Panc1 (cell line): ENCODE results near the gene FARP1. TPM values are rescaled to one million over a fixed set of nuclear protein-coding genes. Genes with fewer than 3 reads are reported as not detected.

Source experiments
- ATAC-seq: fragments of 200-7000 bp; cut with Tn5 transposase; 2 replicates; pipeline ENCODE4 v1.9.1; 2020; ENCODE audit warnings: mild to moderate bottlenecking, moderate library complexity
- BruUV-seq: library from RNA; stranded (reverse); fragments of 400-500 nt; replicated peaks from 2 replicates; lab custom pipeline; 2021; lab: Mats Ljungman, UMichigan
- CTCF ChIA-PET: fragments of 300-600 bp; sonication (Branson Sonifier 250); formaldehyde crosslinking; loops from one replicate; lab custom pipeline; 2022; ENCODE audit warnings: antibody characterized with exemption; lab: Charles Lee
- POLR2A ChIA-PET: fragments of 300-600 bp; sonication (Branson Sonifier 250); formaldehyde crosslinking; loops from one replicate; lab custom pipeline; 2022; ENCODE audit warnings: antibody characterized with exemption; lab: Charles Lee
- DNase-seq: peaks from one replicate; pipeline ENCODE4 v3.0.0-alpha.2; 2010; ENCODE audit warnings: low read depth, low spot score
- H3K27ac ChIP-seq: 2 replicates; pipeline ENCODE4 v1.5.1; 2011; ENCODE audit warnings: mild to moderate bottlenecking, low read length, inconsistent platforms
- H3K27me3 ChIP-seq: fragments of 200-500 bp; sonication (Bioruptor generic); 2 replicates; pipeline ENCODE4 v1.6.0; 2014; ENCODE audit warnings: low read length, inconsistent platforms; ENCODE audit not compliant: control insufficient read depth, insufficient read depth
- H3K36me3 ChIP-seq: fragments of 200-500 bp; sonication (Bioruptor generic); 2 replicates; pipeline ENCODE4 v1.5.1; 2014; ENCODE audit warnings: inconsistent platforms, mild to moderate bottlenecking, low read length, moderate library complexity; ENCODE audit not compliant: control insufficient read depth, insufficient read depth
- H3K4me1 ChIP-seq: 2 replicates; pipeline ENCODE4 v1.5.1; 2011; ENCODE audit warnings: inconsistent platforms, mild to moderate bottlenecking, low read length, moderate library complexity; ENCODE audit not compliant: control insufficient read depth, insufficient read depth
- H3K4me3 ChIP-seq, 2 experiments: 2 replicates each; pipeline ENCODE4 v1.5.1; 2011 to 2012; ENCODE audit warnings: low read depth in 2 of 2, low read length in 2 of 2, mild to moderate bottlenecking in 2 of 2, inconsistent platforms in 1 of 2, moderate library complexity in 1 of 2
- H3K9me3 ChIP-seq: fragments of 200-500 bp; sonication (Bioruptor generic); 2 replicates; pipeline ENCODE4 v1.5.1; 2014; ENCODE audit warnings: low read depth, mild to moderate bottlenecking, inconsistent platforms, low read length, moderate library complexity; ENCODE audit not compliant: control insufficient read depth, insufficient read depth
- CTCF ChIP-seq: fragments of 450-650 bp; IDR thresholded peaks from 2 replicates; pipeline ENCODE4 v1.5.1; 2017; ENCODE audit warnings: mild to moderate bottlenecking
- POLR2AphosphoS5 ChIP-seq: IDR thresholded peaks from 2 replicates; pipeline ENCODE4 v1.6.1; 2012; ENCODE audit warnings: mild to moderate bottlenecking, low read depth, low read length, moderate library complexity
- REST ChIP-seq, 2 experiments: IDR thresholded peaks; 2 replicates each; pipeline ENCODE4 v1.6.1; 2011 to 2012; ENCODE audit warnings: low read depth in 2 of 2, control low read depth in 1 of 2, low read length in 1 of 2, mild to moderate bottlenecking in 1 of 2, moderate library complexity in 1 of 2; ENCODE audit not compliant: insufficient read depth in 1 of 2
- SIN3A ChIP-seq: IDR thresholded peaks from 2 replicates; pipeline ENCODE4 v1.6.1; 2012; ENCODE audit warnings: low read depth, mild to moderate bottlenecking, low read length, moderate library complexity, borderline replicate concordance; ENCODE audit not compliant: insufficient read depth
- TCF7L2 ChIP-seq: IDR thresholded peaks from 2 replicates; pipeline ENCODE4 v1.6.1; 2011; ENCODE audit warnings: mild to moderate bottlenecking, low read depth, low read length, inconsistent platforms
- in situ Hi-C: cut with HindIII; loops from 2 replicates; pipeline ENCODE4 v1.10.0; 2016; ENCODE audit warnings: low sequenced_read_pairs, low pct_unique_long_range_greater_than_20kb
- intact Hi-C: fragments of 100-400 bp; cut with micrococcal nuclease; formaldehyde crosslinking; loops from one replicate; pipeline ENCODE4 v1.10.0; 2022; ENCODE audit not compliant: unreplicated experiment
- total RNA-seq: library from RNA; stranded (reverse); gene quantifications from one replicate; pipeline ENCODE4 v1.2.1, GENCODE V29; 2021; ENCODE audit not compliant: unreplicated experiment

The FARP1 gene
- total RNA-seq, 1 experiment from 2014 or later = 61.9 TPM

- POLR2A ChIA-PET = no interaction called here
- no TSS peak for BruUV-seq
- Histone ChIP-seq H3K9me3 (no peaks in the 10 kb centered on the region), H3K27ac (no peak overlapping the region), H3K27me3 (no peaks in the 10 kb centered on the region), H3K4me3 (no peak overlapping the region), H3K36me3 (no peaks in the 10 kb centered on the region), H3K4me1 (no peaks in the 10 kb centered on the region)
- DNase-seq (no peak), ATAC-seq (no peak)
- intact Hi-C loops = no loop called here
- TF ChIP-seq REST (IDR thresholded peaks at IDR 0.05; ENCODE audit: insufficient read depth in 1 of 2, low read depth in 2 of 2, low read length in 1 of 2) (no peak), POLR2AphosphoS5 (no peak), TCF7L2 (no peak)
- in situ Hi-C loops = no loop called here
- CTCF ChIA-PET = no interaction called here
These were observed 174.8 kb downstream of the FARP1 start for GRCh38 chr13:98317573-98318171.

- DNase-seq = no peak
- in situ Hi-C loops = no loop called here
- no peaks in the 10 kb centered on the region for H3K4me1 ChIP-seq
- no peak overlapping the region for H3K4me3 ChIP-seq
- intact Hi-C loops = no loop called here
- ATAC-seq = no peak
- ChIA-PET CTCF (no interaction called here), POLR2A (no interaction called here)
- no TSS peak for BruUV-seq
- no peaks in the 10 kb centered on the region for H3K36me3 ChIP-seq
- TF ChIP-seq SIN3A (no peak), TCF7L2 (no peak), POLR2AphosphoS5 (no peak), CTCF (no peak), REST (IDR thresholded peaks at IDR 0.05; ENCODE audit: insufficient read depth in 1 of 2, low read depth in 2 of 2, low read length in 1 of 2) (no peak)
- no peaks in the 10 kb centered on the region for H3K9me3 ChIP-seq
- H3K27me3 ChIP-seq = no peaks in the 10 kb centered on the region
- no peak overlapping the region for H3K27ac ChIP-seq
These were observed 175.5 kb downstream of the FARP1 start for GRCh38 chr13:98318263-98318878.
